Measurements from ENCODE around the gene PNCK. TPM values are rescaled to one million over a fixed set of nuclear protein-coding genes. Genes with fewer than 3 reads are reported as not detected.

PNCK gene
- total and polyA plus RNA-seq, 10 of the 15 experiments (the other 5 are each of a cell fraction or from before 2014, with no cell fraction given): 0.21 to 0.67 (median 0.54) TPM; not detected in 7

DNA sequence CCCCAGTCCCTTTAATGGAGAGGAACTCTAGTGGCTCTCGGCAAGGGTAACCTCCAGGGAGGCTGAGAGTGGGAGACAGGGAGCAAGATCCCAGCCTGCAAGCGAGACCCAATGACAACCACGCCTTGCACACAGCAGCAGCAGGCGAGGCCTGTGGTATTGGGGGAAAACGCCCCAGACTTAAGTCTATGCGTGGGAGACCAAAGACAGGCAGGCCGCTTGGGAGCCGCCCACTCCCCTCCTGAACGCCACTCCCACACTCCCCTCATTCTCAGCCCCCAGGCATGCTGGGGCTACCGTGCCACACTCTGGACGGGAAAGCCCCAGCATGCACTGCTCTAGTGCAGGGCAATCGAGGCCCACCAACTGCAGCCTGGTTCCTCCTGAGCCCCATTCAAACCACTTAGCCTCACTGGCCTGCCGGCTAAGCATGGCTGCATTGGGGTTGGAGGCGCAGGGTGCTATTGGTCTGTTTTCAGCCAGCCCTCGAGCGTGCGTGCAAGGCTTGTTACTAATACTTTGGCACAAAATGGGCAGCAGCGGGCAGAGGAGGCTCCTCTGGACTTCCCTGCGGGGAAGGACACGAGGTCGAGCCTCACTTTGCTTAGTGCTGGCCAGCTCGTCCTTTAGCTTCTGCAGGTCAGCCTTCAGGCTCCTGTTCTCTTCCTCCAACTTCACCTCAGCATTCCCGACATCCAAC lies 28.9 kb upstream of the PNCK start:
- no peaks in the 10 kb centered on the region for H3K4me1 ChIP-seq (ENCODE audit: control insufficient read depth, insufficient read depth, low read length)
- FAIRE-seq (no peak), ATAC-seq (no peak), DNase-seq (ENCODE audit: low read depth, low spot score) (no peak)
- H3K9ac ChIP-seq (ENCODE audit: control insufficient read depth, insufficient read depth, low read length): no peak overlapping the region
- H2AFZ ChIP-seq (ENCODE audit: control insufficient read depth, low read depth, low read length): no peak overlapping the region
- no peak overlapping the region for H3K4me3 ChIP-seq
- WGBS (ENCODE audit: insufficient coverage, insufficient replicate concordance, low lambda C conversion rate, missing lambda C conversion rate): 59% methylated on average over 23 of the region's 23 CpGs
- H3K9me3 ChIP-seq (replicated peaks; ENCODE audit: control insufficient read depth, insufficient read depth, low read length): no peaks in the 10 kb centered on the region
- ChIA-PET SMC1A (ENCODE audit: uncharacterized antibody, unreplicated experiment) (no interaction called here), CTCF (no interaction called here), RAD21 (ENCODE audit: unreplicated experiment) (no interaction called here), POLR2A (no interaction called here)
- H3K36me3 ChIP-seq (ENCODE audit: control insufficient read depth in 2 of 2, insufficient read depth in 2 of 2, low read length in 1 of 2): peaks cover 0 to 2% of the 10 kb centered on the region in 2 experiments; a peak in 2 of 4 replicates
- no TSS peak for BruUV-seq (replicated peaks)
- no peaks in the 10 kb centered on the region for H4K20me1 ChIP-seq (ENCODE audit: control insufficient read depth, insufficient read depth)
- H3K4me2 ChIP-seq (ENCODE audit: control insufficient read depth, insufficient read depth): no peak overlapping the region
- TF ChIP-seq MTA2 (IDR thresholded peaks at IDR 0.05; ENCODE audit: low read depth) (no peak), RB1 (IDR thresholded peaks at IDR 0.05; ENCODE audit: borderline replicate concordance) (no peak), SREBF1 (IDR thresholded peaks at IDR 0.05; ENCODE audit: low read length) (no peak), ASH2L (IDR thresholded peaks at IDR 0.05; ENCODE audit: borderline replicate concordance, low read depth) (no peak), KDM1A (IDR thresholded peaks at IDR 0.05; ENCODE audit: borderline replicate concordance) (no peak), E2F4 (IDR thresholded peaks at IDR 0.05; ENCODE audit: low read depth, low read length) (no peak), ZNF207 (IDR thresholded peaks at IDR 0.05; ENCODE audit: borderline replicate concordance) (no peak)
- H3K27ac ChIP-seq (ENCODE audit: control insufficient read depth, insufficient read depth): no peak overlapping the region
- in situ Hi-C loops (cut with MboI) (no loop called here), intact Hi-C loops (cut with micrococcal nuclease; ENCODE audit: unreplicated experiment) (no loop called here)
- H3K79me2 ChIP-seq (ENCODE audit: control insufficient read depth, insufficient read depth, low read length): no peaks in the 10 kb centered on the region
- H3K27me3 ChIP-seq (replicated peaks in 1 of 2; ENCODE audit: control insufficient read depth in 2 of 2, insufficient read depth in 2 of 2, low read length in 1 of 2): no peaks in the 10 kb centered on the region
